ENCODE data around the gene GSG1.
"Not testable (repeated sequence)": the region's sequence is repeated elsewhere in the genome, so short reads cannot be mapped to it uniquely, and the experiment has no call there.

The GSG1 gene

DNA sequence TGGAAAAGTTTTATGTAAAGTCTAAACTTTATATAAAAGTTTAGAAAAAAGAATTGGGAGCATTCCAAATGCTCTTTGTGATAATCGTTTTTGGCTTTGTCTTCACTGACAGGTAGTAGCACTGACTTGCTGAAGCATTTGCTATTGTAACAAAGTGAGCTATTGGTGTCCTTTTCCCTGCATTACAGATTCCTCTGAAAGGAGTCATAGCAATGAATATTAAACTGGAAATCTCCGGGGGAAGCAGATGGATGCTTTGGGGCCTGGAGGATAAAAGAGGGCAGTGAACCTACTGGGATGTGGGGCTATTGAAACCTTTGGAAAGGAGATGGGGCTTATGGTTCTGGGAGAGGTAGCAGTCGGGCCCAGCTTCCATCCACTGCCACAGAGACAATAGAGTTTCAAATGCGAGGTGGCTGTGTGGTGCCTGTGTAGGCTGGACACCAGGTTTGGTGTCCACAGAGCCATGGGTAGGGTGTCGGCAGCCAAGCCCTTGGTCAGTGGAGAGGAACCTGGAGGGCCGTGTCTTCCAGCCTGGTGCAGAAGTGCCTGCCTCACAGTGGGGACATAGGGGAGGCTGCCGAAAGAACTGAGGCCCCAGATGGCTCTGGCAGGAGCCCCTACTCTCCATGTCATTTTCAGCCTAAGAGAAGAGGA is 10.1 kb downstream of the GSG1 start:
- DNase-seq, result no peak

DNA sequence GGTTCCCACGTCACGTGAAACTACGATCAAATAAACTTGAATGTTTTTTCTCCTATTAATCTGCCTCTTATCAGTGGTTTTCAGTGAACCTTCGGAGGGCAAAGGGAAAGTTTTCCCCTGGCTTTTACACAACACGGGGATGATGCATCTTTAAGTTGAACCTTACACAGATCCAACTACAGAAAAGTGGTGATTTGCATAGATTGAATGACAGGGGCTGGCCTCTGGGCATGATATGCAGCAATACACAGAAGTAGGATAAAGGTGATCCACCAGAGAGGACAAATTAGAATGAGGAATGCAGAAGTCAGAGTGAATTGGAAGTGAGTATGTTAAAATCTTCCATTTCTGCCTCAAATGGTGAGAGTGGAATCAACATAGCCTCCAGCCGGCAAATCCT is 11.6 kb downstream of the GSG1 start:
- DNase-seq, result no peak

DNA sequence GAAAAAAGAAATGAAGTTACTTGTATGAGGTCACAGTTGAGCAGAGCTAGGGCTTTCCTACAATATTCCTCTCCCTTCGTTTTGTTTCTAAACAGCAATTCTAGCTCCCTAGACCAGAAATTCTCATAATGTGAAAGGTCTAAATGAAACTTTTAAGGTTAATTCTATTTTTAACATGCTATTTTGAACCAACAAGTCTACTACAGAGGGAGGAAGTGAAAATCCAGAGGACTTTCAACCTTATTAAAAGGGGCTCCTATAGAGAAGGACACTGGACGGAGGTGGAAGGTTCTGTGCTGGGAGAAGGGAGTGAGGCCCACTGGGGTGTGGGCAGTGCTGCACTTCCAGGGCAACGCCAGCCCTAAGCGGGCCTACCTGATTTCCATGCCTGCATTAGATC is 13.4 kb downstream of the GSG1 start:
- no peak for DNase-seq

DNA sequence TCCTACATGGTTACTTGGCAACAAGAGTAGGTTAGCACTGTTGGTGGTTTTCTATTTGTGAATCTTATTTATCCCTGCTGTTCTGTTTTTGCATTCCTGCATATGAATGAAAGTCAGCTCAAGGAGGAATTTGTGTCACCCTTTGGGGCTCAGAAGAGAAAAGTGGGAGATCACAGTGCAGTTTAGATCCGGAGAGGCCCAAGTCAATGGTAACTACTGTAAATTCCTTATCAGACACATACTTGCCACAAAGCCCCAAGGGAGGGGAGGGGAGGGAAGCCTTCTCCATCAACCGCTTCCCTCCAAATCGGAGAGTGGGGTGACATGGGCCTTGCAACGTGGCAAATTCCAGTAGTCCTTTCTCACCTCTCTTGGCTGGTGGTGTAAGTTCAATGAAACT is 15.0 kb downstream of the GSG1 start:
- no peak for DNase-seq

DNA sequence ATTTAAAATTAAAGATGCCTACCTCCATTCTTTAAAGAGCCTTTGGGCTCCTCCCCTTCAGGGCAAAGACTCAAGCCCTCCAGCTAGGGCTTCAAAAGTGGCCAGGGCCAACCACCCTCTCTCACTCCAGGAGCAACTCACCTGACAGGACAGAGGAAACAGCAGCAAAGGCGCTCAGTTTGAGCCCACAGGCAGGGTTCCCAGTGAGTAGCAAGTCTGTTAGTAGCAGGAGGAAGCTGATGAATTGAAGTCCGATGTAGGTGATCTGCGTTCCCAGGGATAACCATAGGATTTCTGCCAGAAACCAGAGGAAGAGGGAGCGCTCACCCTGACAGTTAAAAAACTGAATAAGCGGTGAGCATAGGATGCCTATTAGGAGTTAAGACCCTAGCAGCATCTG is 15.7 kb downstream of the GSG1 start:
- DNase-seq, result no peak

DNA sequence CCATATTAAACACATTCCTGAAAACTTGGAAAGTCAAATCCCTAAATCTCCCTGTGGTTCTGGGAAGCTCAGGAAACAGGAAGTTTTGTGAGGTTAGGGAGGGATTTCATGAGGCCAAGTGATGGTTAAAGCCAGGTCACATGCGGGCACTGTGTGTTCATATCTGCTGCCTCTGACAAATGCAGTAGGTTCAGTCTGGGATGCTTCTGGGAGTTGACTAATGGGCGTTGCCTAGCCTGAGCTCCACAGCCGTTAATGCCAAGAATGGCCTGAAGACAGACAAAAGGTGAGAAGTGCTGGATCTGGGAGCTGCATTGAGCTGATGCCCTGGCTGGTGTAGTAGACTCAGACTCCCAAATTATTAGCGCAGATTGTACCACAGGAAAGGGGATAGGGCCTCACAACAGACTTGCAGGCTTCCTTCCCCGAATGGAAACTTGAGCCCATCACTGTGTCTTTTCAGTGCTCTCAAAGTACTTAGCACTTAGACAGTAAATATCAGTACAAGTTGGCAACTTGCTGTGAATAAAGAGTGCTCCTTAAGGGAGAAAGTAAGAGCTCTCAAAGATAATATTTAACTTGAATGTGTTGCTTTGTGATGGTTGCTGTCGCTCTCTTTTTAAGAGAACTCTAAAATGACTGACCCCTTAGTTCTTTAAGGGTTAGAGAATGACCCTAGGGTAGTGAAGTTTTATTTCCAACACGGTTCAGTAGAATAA is 17.3 kb downstream of the GSG1 start:
- DNase-seq, result no peak

DNA sequence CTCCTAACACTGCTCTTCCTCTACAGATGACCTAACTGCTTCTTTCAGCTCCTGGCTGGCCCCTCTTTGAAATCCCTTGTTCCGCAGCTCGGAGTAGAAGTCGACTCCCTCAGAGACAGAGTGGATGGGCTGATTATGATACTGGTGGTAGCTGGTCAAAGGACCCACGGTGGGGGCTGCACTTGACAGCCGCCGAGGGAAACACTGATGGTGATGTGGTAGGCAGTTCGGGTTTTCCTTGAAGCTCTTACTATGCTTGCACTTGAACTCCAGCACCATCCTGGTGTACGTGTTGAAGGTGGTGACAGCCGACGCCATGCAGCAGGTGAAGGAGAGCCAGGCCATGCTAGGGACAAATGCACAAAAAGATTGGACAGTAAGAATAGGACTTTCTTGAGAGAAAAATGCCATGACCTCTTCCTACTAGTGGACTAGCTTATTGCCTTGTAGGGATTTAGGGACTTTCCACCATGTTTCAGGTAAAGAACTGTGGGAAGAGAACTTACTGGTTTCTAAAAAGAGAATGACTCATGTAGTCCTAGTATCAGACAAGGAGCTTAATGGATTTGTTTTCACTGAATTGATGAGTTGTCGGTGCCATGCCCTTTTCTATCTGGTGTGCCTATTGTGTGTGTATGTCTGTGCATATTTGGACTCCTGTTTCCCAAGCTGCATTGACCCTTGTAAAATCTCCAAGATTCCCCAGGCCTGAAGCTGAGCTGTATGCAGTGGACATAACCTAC is 18.4 kb downstream of the GSG1 start:
- no peak for DNase-seq

DNA sequence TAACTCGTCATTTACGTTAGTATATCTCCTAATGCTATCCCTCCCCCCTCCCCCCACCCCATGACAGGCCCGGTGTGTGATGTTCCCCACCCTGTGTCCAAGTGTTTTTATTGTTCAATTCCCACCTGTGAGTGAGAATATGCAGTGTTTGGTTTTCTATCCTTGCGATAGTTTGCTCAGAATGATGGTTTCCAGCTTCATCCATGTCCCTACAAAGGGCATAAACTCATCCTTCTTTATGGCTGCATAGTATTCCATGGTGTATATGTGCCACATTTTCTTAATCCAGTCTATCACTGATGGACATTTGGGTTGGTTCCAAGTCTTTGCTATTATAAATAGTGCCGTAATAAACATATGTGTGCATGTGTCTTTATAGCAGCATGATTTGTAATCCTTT is 19.8 kb downstream of the GSG1 start:
- DNase-seq, result not testable (repeated sequence)

DNA sequence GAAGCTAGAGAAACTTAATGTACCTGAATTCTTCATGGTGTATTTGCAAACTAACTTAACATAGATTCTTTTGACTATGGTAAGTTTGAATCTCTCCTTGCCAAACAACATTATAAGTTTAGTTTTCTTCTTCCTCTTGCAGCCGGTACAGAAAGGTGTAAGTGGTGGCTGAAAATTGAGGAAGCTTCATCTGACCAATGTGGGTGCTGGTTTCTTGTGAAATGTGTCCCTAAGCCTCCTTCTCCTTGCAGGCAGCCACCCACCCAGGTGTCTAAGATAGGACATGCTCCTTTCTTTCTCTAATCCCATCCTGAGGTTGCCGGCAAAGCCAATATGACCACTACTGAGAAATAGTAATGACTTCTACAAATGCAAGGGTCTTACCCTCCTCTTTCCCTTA is 20.6 kb downstream of the GSG1 start:
- no peak for DNase-seq

DNA sequence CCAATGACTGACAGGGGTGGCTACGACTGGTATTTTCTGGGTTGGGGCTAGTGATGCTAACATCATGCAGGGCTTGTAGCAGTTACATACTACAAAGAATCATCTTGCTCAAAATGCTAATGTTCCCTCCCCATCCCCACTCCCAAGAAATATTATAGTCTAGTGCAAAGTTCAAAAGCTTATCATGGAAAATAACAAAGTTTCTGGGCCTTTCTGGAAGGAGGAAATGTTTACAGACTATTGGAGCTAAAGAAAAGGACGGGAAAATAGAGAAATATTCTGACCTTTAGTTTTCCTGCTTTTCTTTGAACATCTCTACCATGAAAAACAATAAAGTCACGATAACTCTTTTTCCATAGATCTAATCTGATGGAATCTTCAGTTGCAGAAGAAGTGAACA is 23.2 kb downstream of the GSG1 start:
- no peak for DNase-seq

DNA sequence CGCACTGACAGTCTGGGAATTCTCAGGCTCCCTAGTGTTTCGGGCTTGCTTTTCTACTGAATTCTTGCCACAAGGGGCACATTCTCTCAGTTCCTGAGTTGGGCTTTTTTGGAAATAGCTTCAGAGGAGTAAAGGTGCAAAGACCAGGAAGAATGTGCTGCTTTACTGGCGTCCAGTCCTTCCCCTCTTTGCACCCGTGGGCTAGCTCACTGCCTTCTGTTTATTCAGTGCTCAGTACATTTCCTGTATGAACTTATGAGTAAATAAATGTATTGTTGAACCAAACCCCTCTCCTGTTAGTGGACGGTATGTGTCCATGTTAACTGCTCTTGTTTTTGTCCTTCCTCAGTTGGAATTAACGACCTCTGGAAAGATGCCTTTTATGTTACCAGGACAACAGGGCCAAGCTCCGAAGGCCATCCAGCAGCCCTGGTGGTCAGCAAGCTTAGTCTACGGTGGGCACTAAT is 24.0 kb downstream of the GSG1 start:
- no peak for DNase-seq

DNA sequence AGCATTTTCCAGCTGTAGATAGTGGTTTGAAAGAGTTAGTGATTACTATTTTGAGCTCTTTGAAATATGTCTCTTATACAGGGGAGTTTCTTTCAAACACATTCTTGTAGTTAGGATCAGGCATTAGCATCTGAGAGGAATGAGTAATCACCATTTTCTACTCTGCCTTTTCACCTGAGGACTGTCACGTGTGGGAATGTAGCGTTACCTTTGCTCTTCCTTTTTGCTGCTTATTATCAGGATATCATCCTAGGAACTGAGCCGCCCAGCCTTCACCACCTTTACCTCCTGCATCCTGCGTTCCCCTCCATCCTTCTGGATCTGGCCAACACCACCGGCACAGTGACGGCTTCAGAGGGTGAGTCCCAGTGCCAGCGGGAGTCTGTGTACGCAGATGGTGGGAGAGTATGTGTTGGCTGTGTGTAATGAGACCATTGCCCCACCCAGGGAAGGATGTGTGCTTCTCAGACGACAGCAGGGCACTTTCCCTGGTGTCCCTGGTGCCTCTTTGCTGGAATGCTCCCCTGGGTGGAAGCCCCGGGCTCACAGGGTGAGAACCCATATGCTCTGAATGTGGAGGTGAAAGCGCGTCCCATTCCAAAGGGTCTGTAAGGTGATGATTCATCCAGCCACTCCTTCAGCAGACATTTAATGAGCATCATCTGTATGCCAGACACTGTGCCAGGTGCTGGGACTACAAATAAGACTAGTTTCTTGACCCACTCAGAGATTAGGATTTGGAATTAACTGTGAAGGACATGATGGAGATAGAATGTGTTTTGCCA is 27.5 kb downstream of the GSG1 start:
- no peak for DNase-seq

DNA sequence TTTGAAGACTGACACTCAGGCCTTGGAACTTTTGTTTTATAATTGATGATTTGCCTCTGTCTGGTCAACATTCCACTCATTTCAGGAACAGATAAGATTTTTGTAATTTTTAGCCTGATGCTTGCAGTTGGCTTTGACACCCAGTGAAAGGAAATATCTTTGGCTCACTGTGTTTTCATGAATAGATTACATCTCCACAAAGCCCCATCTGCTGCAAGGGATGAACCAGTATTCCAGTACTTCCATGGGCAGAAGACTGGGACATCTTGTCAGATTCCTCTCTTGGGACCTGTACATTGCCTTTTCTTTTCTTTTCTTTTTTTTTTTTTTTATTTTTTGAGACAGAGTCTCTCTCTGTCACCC is 28.4 kb downstream of the GSG1 start:
- DNase-seq, result no peak

DNA sequence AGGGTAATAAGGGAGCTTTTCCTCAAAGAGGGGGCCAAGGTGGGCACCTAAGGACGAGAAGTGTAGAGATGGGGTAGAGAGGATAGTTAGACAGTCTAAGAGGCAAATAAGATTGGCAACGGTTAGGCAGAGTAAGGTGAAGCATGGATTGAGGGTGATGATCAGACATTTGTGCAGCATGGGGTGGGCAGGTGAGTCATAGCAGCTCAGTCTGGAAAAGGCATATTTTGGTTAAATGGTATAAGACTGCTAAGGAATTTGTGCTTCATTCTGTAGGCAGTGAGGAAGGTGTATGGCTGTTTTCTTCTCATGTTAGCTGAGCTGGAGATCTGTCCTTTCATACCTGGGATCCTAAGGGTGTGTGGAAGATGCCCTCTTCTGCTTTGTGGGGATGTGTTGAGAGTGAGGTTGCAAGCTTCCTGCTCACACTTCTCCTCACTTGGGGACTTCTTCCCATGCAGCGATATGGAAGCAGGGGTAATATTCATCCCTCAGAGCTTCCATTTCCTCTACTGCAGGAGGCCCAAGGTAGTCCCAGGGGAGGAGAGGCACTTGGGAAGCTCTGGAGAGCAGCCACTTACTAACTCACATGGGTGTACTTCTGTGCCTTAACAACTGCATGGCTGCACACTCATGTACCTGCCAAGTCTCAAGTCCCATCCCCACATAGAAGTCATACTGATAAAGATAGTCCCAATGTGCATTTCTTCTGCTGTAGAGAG is 28.9 kb downstream of the GSG1 start:
- DNase-seq, result no peak

DNA sequence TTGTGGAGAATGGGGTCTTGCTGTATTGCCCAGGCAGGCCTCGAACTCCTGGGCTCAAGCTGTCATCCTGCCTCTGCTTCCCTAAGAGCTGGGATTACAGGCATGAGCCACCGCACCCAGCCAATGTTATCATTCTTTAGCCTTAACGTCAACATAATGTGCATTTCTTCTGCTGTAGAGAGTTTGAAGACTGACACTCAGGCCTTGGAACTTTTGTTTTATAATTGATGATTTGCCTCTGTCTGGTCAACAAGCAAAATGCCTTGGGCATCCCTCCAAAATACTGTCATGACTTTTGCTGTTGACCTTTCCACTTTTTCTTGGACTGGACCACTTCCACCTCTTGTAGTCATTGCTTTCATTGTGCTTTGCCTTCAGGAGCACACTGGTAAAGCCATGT is 30.3 kb downstream of the GSG1 start:
- no peak for DNase-seq

DNA sequence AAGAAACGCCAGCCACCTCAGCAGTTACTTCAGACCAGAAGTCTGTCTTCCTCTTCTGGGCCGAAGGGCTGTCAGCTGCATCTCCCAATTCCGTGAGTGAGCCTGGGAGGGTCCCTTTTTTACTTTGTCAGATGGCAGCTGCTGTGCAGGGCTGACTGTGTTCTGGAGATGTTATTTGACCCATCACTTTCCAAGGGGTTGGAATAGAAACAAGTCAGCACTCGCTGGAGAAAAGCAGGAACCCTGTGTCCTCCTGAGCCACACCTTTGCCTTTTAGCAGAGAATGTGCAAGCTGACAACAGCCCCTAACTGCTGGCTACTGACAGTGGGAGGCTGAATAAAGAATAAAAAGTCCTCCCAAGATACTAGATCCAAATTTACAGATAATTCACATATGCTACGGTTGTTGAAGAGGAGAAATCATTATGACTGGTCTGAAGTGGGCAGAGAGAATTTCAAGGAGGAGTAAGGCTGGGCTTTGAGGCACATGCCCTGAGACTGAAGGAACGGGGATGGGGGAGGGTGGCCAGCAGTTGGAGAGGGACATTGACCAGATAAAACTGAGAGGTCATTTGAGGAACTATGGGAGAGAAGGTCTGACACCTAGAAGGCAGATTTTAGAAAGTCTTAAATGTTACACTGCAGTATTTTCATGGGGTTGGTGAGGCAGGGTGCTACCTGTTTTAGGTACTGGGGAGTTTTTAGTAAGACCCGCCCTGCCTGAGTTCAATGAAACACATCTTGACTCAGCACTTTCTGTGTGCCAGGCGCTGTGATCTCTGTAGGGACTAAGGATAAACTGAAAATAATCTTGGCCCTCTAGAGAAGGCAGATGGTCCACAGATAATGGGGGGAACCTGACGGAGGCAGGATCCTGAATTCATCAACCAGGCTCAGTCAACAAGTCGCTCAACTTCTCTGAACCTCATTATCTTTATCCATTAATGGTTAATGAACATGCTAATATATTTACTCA is 31.9 kb downstream of the GSG1 start:
- DNase-seq, result no peak

DNA sequence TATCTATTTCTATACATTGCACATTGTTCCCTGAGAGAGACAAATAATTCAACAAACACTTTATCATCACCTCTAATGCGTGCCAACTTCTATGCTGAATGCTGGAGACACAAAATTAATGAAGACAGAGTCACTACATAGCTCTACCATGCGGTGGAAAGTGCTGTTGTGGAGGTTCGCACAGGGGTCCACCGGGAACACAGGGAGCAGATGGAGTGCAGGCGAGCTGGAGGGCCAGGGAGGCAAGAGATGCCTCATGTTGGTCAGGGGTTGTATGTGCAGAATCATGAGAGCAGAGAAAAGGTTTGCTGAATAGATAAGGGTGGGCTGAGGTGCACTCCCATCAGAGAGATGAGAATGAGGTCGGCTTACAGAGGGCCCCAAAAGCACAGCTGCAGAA is 34.1 kb downstream of the GSG1 start:
- DNase-seq, result no peak

DNA sequence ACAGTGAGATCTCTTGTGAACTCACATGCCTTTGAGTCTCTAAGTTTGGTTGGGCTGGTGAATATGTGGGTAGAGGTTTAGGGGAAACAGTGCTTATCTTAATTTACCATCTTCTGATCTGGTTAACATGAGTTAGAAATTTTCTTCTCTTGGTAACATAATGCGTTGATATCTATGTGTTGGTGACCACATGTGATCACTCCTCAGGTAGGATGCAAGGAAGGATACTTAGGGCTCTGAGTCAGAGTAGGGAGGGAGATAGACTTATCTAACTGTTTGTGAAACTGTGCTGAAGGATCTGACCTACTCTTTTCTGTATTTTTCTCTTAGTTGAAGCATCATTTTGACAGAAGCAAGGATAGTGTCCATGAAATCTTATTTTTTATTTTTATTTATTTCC is 36.1 kb downstream of the GSG1 start:
- DNase-seq, result no peak

DNA sequence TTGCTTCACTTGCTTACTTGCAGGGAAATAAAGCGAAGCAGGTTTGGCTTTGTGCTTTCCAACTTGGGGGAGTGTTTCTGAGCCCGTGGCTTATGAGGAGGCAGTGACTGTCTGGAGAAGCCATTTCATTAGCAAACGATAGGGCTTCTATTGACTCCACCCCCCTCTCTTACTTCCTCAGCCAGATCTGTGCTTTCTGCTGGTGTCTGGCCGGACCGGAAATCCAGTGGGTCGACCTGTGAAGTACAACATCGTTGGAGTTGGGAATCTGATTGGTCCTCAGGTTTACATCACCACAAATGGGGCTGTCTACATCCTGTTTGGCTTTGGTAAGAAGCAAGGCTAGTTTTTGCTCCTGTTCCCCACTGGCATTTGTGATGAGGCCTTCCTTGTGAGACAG is 37.0 kb downstream of the GSG1 start:
- no peak for DNase-seq

DNA sequence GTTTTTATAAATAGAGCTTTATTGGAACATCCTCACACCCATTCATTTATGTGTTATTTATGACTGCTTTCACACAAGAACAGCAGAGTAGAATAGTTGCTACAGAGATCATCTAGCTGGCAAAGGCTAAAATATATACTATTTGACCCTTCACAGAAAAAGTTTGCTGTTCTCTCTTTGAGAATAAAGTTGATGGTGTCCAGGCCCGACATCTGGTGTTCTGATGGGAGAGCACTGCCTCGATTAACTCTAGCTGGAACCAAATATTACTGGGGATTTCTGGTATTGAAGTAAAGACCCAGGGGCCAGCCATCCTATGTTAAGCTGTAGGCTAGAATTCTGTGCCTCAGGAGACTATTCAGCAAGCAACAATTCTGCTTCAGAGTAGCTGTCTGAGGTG is 37.5 kb downstream of the GSG1 start:
- no peak for DNase-seq

All from amygdala (tissue), 56 donors.